CD4-positive, alpha-beta memory T cell (primary cell): ENCODE results near the gene PDE3B. TPM values are rescaled to one million over a fixed set of nuclear protein-coding genes. Genes with fewer than 3 reads are reported as not detected.
"Not testable (repeated sequence)": the region's sequence is repeated elsewhere in the genome, so short reads cannot be mapped to it uniquely, and the experiment has no call there.

Source experiments
- CTCF ChIA-PET: fragments of 350-600 bp; sonication (Branson Sonifier 250); formaldehyde crosslinking; loops from one replicate; lab custom pipeline; 2021; ENCODE audit warnings: inconsistent platforms; ENCODE audit not compliant: partially characterized antibody; lab: Charles Lee
- POLR2A ChIA-PET: fragments of 350-600 bp; sonication (Branson Sonifier 250); formaldehyde crosslinking; loops from one replicate; lab custom pipeline; 2021; ENCODE audit not compliant: partially characterized antibody; lab: Charles Lee
- DNase-seq, 5 donors: peaks; one replicate each; pipeline versions ENCODE4 v3.0.0 to v3.0.0-alpha.2; 2020 to 2022; ENCODE audit warnings: mixed read lengths in 1 of 5
- H3K27ac ChIP-seq: one replicate; pipeline ENCODE4 v1.7.0; 2013; ENCODE audit warnings: low read depth, low read length
- H3K27me3 ChIP-seq: 2 replicates; pipeline ENCODE4 v1.7.0; 2013; ENCODE audit warnings: mild to moderate bottlenecking, low read length, moderate library complexity; ENCODE audit not compliant: insufficient read depth
- H3K36me3 ChIP-seq: 2 replicates; pipeline ENCODE4 v1.7.0; 2013; ENCODE audit warnings: mild to moderate bottlenecking, low read length, moderate library complexity; ENCODE audit not compliant: insufficient read depth
- H3K4me1 ChIP-seq: 2 replicates; pipeline ENCODE4 v1.7.0; 2013; ENCODE audit warnings: mild to moderate bottlenecking, low read length, moderate library complexity; ENCODE audit not compliant: insufficient read depth
- H3K4me3 ChIP-seq, 2 donors: one replicate each; pipeline ENCODE4 v1.7.0; 2013; ENCODE audit warnings: low read length in 2 of 2, mild to moderate bottlenecking in 1 of 2
- H3K9me3 ChIP-seq, 2 donors: one replicate each; pipeline ENCODE4 v1.7.0; 2013; ENCODE audit warnings: low read length in 2 of 2, control low read depth in 1 of 2; ENCODE audit not compliant: control insufficient read depth in 1 of 2
- H3K27ac Mint-ChIP-seq, 7 donors: one replicate each; pipeline ENCODE4 v1.8.0; 2020 to 2021; ENCODE audit warnings: mixed read lengths in 7 of 7, mild to moderate bottlenecking in 6 of 7, inconsistent platforms in 3 of 7, moderate library complexity in 3 of 7
- H3K27me3 Mint-ChIP-seq, 2 donors: one replicate each; pipeline ENCODE4 v1.8.0; 2020 to 2021; ENCODE audit warnings: mixed read lengths in 2 of 2
- H3K36me3 Mint-ChIP-seq, 2 donors: one replicate each; pipeline ENCODE4 v1.8.0; 2020 to 2021; ENCODE audit warnings: mixed read lengths in 2 of 2, inconsistent platforms in 1 of 2, mild to moderate bottlenecking in 1 of 2
- H3K4me1 Mint-ChIP-seq, 4 donors: one replicate each; pipeline ENCODE4 v1.8.0; 2020 to 2021; ENCODE audit warnings: mixed read lengths in 4 of 4, mild to moderate bottlenecking in 1 of 4
- H3K4me3 Mint-ChIP-seq, 8 donors: one replicate each; pipeline ENCODE4 v1.8.0; 2020 to 2021; ENCODE audit warnings: mixed read lengths in 8 of 8, mild to moderate bottlenecking in 7 of 8, moderate library complexity in 6 of 8, inconsistent platforms in 3 of 8
- H3K9me3 Mint-ChIP-seq, 8 donors: one replicate each; pipeline ENCODE4 v1.8.0; 2020 to 2021; ENCODE audit warnings: mixed read lengths in 8 of 8, mild to moderate bottlenecking in 5 of 8, inconsistent platforms in 3 of 8, moderate library complexity in 1 of 8
- intact Hi-C: fragments of 100-400 bp; cut with micrococcal nuclease; formaldehyde crosslinking; loops from one replicate; pipeline ENCODE4 v1.15.1; 2023
- polyA plus RNA-seq, 2 donors: library from polyadenylated mRNA; unstranded; fragments of 300-500 nt; fragmentation: Illumina TruSeq; gene quantifications; one replicate each; pipeline ENCODE4 v1.2.3, GENCODE V29; 2021
- total RNA-seq, 2 experiments: library from RNA; stranded (reverse); gene quantifications; one replicate each; pipeline ENCODE4 v1.2.3, GENCODE V29; 2021

PDE3B gene
- total RNA-seq (100 to 1,000 TPM; 219 to 222 TPM), polyA plus RNA-seq (10 to 100 TPM; 34.1 to 43.8 TPM)

DNA sequence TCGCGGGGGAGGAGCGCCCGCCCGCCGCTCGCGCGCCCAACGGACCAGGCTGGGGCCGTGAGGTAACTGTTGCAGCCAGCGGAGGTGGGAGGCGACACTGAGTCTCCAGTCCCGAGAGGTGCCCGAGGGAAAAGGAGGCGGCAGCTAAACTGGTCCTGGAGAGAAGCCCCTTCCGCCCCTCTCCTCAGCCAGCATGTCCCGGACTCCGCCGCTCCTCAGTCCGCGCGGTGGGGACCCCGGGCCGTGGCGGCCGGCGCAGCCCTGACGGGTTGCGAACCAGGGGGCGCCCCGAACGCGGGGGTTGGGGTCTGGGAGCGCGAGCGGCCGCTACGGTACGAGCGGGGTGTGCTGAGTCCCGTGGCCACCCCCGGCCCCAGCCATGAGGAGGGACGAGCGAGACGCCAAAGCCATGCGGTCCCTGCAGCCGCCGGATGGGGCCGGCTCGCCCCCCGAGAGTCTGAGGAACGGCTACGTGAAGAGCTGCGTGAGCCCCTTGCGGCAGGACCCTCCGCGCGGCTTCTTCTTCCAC lies at the start of gene PDE3B:
TSS of gene PDE3B (plus strand) at position 108 of the 529 bp plus-strand sequence. CDS start at position 380, 272 bp downstream.
- no peaks in the 10 kb centered on the region for H3K36me3 ChIP-seq
- peak within 1 kb of the TSS; percentile 79 to 94 (median 91) for H3K27ac Mint-ChIP-seq
- peaks cover 0 to 2% of the 10 kb centered on the region in 2 donors for H3K27me3 Mint-ChIP-seq
- H3K9me3 Mint-ChIP-seq, result no peaks in the 10 kb centered on the region
- no peaks in the 10 kb centered on the region for H3K9me3 ChIP-seq
- H3K4me1 Mint-ChIP-seq, result peaks cover 43 to 65% (median 54%) of the 10 kb centered on the region in 4 donors
- peaks cover 65% of the 10 kb centered on the region for H3K4me1 ChIP-seq
- H3K27ac ChIP-seq, result peak within 1 kb of the TSS; percentile 68
- H3K4me3 ChIP-seq, result peak within 1 kb of the TSS; percentile 89 to 95
- intact Hi-C loops, result loop anchor here (1.0 to 5.0 kb wide), 6 partner anchors 8 to 264 kb away; partner anchors contain the start of gene PSMA1
- peaks cover 8 to 24% of the 10 kb centered on the region in 2 donors for H3K36me3 Mint-ChIP-seq
- ChIA-PET POLR2A (interaction anchor here (0.8 to 6.2 kb wide), 36 partner anchors 8 to 264 kb away, joined by 3 to 168 read pairs (median 7); partner anchors contain the start of genes COPB1, CYP2R1 and PSMA1), CTCF (interaction anchor here (0.9 to 4.4 kb wide), 31 partner anchors 9 to 264 kb away, joined by 3 to 52 read pairs (median 6); partner anchors contain the start of gene CYP2R1)
- H3K27me3 ChIP-seq, result no peaks in the 10 kb centered on the region
- H3K4me3 Mint-ChIP-seq, result peak within 1 kb of the TSS; percentile 91 to 97 (median 95)
- peak; percentile 65 to 71 (median 65) for DNase-seq

DNA sequence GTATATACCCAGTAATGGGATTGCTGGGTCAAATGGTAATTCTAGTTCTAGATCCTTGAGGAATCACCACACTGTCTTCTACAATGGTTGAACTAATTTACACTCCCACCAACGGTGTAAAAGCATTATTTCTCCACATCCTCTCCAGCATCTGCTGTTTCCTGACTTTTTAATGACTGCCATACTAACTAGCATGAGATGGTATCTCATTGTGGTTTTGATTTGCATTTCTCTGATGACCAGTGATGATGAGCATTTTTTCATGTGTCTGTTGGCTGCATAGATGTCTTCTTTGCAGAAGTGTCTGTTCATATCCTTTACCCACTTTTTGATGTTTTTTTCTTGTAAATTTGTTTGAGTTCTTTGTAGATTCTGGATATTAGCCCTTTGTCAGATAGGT lies 48.3 kb upstream of the PDE3B start:
- H3K27me3 Mint-ChIP-seq, H3K27ac ChIP-seq, H3K4me1 ChIP-seq, CTCF ChIA-PET, intact Hi-C loops, H3K4me3 ChIP-seq, H3K36me3 ChIP-seq, H3K9me3 ChIP-seq, H3K27me3 ChIP-seq: not testable (repeated sequence)
- DNase-seq, result peak in 4 of 5 donors; percentile 10 to 22 (median 13)
- Mint-ChIP-seq H3K36me3 (peaks cover 23 to 33% of the 10 kb centered on the region in 2 donors), H3K4me1 (peaks cover 20 to 38% (median 27%) of the 10 kb centered on the region in 4 donors), H3K27ac (peak overlapping the region in 6 of 7 donors; percentile 10 to 52 (median 34)), H3K4me3 (peak overlapping the region in 3 of 8 donors; percentile 1 to 53 (median 53)), H3K9me3 (peaks cover 4 to 23% (median 14%) of the 10 kb centered on the region in 8 donors)
- POLR2A ChIA-PET, result interaction anchor here (1.5 kb wide), 1 partner anchor 17 kb away, joined by 4 read pairs; no protein-coding TSS in a partner anchor

DNA sequence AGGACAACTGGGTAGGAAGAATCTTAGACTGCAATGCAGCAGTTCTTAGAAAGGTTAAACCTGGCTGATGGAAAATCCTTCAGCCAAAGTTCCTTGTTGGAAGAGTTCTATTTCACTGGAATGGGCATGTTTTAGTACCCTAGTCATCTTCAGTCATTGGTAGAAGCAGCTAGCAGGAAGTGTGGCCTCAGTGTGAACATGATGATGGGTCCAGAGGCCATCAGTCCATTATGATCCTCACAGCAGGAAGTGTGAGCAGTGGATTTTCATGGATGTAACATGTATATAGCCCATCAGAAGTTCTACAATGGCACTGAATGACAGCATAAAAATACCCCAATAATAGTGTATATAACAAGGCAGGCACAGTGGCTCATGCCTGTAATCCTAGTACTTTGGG lies 35.9 kb upstream of the PDE3B start:
- Mint-ChIP-seq H3K4me3 (no peak overlapping the region), H3K4me1 (peaks cover 6 to 20% (median 16%) of the 10 kb centered on the region in 4 donors), H3K27ac (peak overlapping the region in 2 of 7 donors; percentile 44 to 75), H3K36me3 (peaks cover 48 to 56% of the 10 kb centered on the region in 2 donors), H3K27me3 (no peaks in the 10 kb centered on the region), H3K9me3 (peaks cover 0 to 9% (median 3%) of the 10 kb centered on the region in 8 donors)
- H3K27me3 ChIP-seq, result no peaks in the 10 kb centered on the region
- intact Hi-C loops, result no loop called here
- ChIA-PET CTCF (no interaction called here), POLR2A (no interaction called here)
- no peaks in the 10 kb centered on the region for H3K9me3 ChIP-seq
- H3K27ac ChIP-seq, result no peak overlapping the region
- no peak for DNase-seq
- H3K4me1 ChIP-seq, result no peaks in the 10 kb centered on the region
- H3K4me3 ChIP-seq, result no peak overlapping the region
- no peaks in the 10 kb centered on the region for H3K36me3 ChIP-seq

GRCh38 chr11:14609902-14610301 lies 33.7 kb upstream of the PDE3B start:
- Histone ChIP-seq H3K27me3 (no peaks in the 10 kb centered on the region), H3K9me3 (no peaks in the 10 kb centered on the region), H3K36me3 (no peaks in the 10 kb centered on the region), H3K4me1 (no peaks in the 10 kb centered on the region), H3K4me3 (no peak overlapping the region), H3K27ac (no peak overlapping the region)
- peaks cover 0 to 9% (median 3%) of the 10 kb centered on the region in 8 donors for H3K9me3 Mint-ChIP-seq
- no peak overlapping the region for H3K4me3 Mint-ChIP-seq
- peaks cover 44 to 51% of the 10 kb centered on the region in 2 donors for H3K36me3 Mint-ChIP-seq
- H3K27me3 Mint-ChIP-seq, result no peaks in the 10 kb centered on the region
- peak overlapping the region in 3 of 7 donors; percentile 9 to 73 (median 65) for H3K27ac Mint-ChIP-seq
- POLR2A ChIA-PET, result interaction anchor here (1.7 kb wide), 1 partner anchor 31 kb away, joined by 4 read pairs; no protein-coding TSS in a partner anchor
- peaks cover 8 to 29% (median 20%) of the 10 kb centered on the region in 4 donors for H3K4me1 Mint-ChIP-seq
- CTCF ChIA-PET, result interaction anchor here (1.4 kb wide), 1 partner anchor 15 kb away, joined by 3 read pairs; no protein-coding TSS in a partner anchor
- intact Hi-C loops, result no loop called here
- no peak for DNase-seq

DNA sequence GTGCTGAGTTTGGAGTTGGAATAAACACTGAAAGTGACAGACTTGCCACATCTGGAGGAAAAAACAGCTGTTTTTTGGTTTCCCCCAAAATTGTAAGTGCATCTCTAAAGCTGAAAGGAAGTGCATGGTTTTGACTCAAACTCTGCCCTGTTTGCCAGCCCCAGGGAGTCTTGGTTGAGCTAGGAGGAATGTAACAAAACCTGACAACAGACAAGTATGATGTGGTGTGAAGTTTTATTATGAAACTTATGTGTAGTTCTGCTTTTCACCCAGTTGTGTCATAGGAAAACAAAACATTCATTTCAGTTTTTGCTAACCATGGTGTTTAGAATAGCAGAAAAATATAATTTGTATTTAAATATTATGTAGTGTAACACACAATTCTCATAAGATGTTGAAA lies 31.7 kb upstream of the PDE3B start:
- CTCF ChIA-PET, result no interaction called here
- POLR2A ChIA-PET, result interaction anchor here (0.6 to 1.2 kb wide), 3 partner anchors 23 to 33 kb away, joined by 3 read pairs; no protein-coding TSS in a partner anchor
- no peaks in the 10 kb centered on the region for H3K9me3 Mint-ChIP-seq

GRCh38 chr11:14612694-14613093 lies 30.9 kb upstream of the PDE3B start:
- H3K27me3 ChIP-seq, result no peaks in the 10 kb centered on the region
- ChIA-PET CTCF (no interaction called here), POLR2A (no interaction called here)
- H3K9me3 ChIP-seq, result no peaks in the 10 kb centered on the region
- no peaks in the 10 kb centered on the region for H3K9me3 Mint-ChIP-seq
- no peak overlapping the region for H3K27ac ChIP-seq
- intact Hi-C loops, result no loop called here
- DNase-seq, result no peak
- H3K4me3 Mint-ChIP-seq, result no peak overlapping the region
- peaks cover 14 to 38% (median 28%) of the 10 kb centered on the region in 4 donors for H3K4me1 Mint-ChIP-seq
- H3K36me3 ChIP-seq, result no peaks in the 10 kb centered on the region
- no peaks in the 10 kb centered on the region for H3K4me1 ChIP-seq
- H3K27me3 Mint-ChIP-seq, result no peaks in the 10 kb centered on the region
- H3K4me3 ChIP-seq, result no peak overlapping the region
- peaks cover 25 to 33% of the 10 kb centered on the region in 2 donors for H3K36me3 Mint-ChIP-seq
- peak overlapping the region in 2 of 7 donors; percentile 18 to 19 for H3K27ac Mint-ChIP-seq

More for the DNA sequence above, 31.7 kb upstream of the PDE3B start:
- H3K4me1 Mint-ChIP-seq, result peaks cover 12 to 38% (median 27%) of the 10 kb centered on the region in 4 donors
- peak overlapping the region in 6 of 7 donors; percentile 10 to 77 (median 70) for H3K27ac Mint-ChIP-seq
- H3K4me3 ChIP-seq, result no peak overlapping the region
- intact Hi-C loops, result no loop called here
- peaks cover 30 to 39% of the 10 kb centered on the region in 2 donors for H3K36me3 Mint-ChIP-seq
- no peak for DNase-seq
- H3K4me1 ChIP-seq, result no peaks in the 10 kb centered on the region
- H3K27me3 Mint-ChIP-seq, result no peaks in the 10 kb centered on the region
- H3K9me3 ChIP-seq, result no peaks in the 10 kb centered on the region
- H3K4me3 Mint-ChIP-seq, result no peak overlapping the region
- no peak overlapping the region for H3K27ac ChIP-seq
- H3K36me3 ChIP-seq, result no peaks in the 10 kb centered on the region
- no peaks in the 10 kb centered on the region for H3K27me3 ChIP-seq

DNA sequence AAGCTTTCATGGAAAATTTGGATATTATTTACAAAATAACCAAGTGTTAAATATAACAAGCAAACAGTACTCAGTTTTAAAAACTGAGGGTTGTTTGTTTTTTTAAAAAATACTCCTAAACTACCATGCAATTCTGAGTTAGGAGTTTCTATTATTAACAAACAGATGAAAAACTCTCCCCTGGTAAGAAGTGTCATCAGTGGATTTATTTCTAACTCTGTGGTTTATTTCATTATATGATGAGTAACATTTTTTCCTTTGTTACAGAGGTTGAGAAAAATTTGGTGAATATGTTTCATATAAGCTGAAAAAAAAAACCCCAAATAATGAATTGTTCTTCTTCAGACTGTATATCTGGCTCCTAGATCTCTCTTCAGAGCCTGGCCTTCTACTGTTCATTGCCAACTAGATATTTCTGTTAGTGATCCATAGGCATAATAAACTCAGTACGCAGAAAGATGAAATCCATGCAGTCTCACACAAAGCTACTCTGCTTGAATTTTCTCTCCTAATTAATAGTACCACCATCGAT lies 29.4 kb upstream of the PDE3B start:
- intact Hi-C loops, result no loop called here
- Histone ChIP-seq H3K27me3 (no peaks in the 10 kb centered on the region), H3K27ac (no peak overlapping the region), H3K4me1 (no peaks in the 10 kb centered on the region), H3K36me3 (no peaks in the 10 kb centered on the region), H3K9me3 (no peaks in the 10 kb centered on the region), H3K4me3 (no peak overlapping the region)
- Mint-ChIP-seq H3K9me3 (no peaks in the 10 kb centered on the region), H3K27ac (peak overlapping the region in 1 of 7 donors; percentile 45), H3K27me3 (no peaks in the 10 kb centered on the region), H3K4me3 (no peak overlapping the region), H3K36me3 (peaks cover 20 to 26% of the 10 kb centered on the region in 2 donors), H3K4me1 (peaks cover 16 to 40% (median 30%) of the 10 kb centered on the region in 4 donors)
- DNase-seq, result no peak
- ChIA-PET POLR2A (no interaction called here), CTCF (interaction anchor here (1.2 kb wide), 1 partner anchor 294 kb away, joined by 3 read pairs; no protein-coding TSS in a partner anchor)
